ENCODE measurements around the gene PPP2R3B.

Gene PPP2R3B

DNA sequence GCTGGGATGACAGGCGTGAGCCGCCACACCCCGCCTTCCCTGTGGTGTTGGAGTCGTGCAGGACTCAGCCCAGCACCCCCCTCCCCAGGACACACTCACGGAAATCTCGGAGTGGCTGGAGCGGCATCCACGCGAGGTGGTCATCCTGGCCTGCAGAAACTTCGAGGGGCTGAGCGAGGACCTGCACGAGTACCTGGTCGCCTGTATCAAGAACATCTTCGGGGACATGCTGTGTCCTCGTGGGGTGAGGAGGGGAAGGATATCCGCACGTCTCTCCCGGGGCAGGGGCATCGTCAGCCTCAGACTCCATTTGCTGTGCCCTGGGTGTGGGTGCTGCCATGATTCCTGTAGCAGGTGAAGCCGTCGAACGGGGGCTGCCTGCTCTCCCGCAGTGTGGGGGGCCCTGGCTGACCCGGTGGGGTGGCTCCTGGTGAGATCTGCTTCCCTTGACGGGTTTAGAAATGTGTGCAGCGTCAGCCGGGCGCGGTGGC, 95.3 kb downstream of the PPP2R3B start:
- DNase-seq = no peak

DNA sequence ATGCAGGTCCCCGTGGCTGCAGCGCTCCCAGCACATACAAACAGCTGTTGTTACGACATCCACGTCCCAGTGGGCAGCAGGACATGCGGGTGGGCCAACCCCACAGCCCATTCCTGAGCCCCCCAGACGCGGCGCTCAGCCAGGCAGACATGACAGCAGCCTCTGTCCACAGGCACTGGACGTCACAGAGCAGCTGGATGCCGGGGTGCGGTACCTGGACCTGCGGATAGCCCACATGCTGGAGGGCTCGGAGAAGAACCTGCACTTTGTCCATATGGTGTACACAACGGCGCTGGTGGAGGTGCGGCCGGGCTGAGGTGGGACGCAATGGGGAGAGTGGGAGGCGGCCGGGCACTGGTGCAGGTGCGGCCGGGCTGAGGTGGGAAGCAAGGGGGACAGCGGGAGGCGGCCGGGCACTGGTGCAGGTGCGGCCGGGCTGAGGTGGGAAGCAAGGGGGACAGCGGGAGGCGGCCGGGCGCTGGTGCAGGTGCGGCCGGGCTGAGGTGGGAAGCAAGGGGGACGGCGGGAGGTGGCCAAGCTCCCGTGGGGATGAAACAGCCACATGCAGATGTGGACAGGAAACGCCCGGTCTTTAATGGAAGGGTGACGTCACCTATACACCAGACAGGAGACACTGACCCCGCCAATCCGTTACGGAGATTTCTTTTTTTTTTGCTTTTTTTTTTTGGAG, 96.1 kb downstream of the PPP2R3B start:
- DNase-seq = no peak

DNA sequence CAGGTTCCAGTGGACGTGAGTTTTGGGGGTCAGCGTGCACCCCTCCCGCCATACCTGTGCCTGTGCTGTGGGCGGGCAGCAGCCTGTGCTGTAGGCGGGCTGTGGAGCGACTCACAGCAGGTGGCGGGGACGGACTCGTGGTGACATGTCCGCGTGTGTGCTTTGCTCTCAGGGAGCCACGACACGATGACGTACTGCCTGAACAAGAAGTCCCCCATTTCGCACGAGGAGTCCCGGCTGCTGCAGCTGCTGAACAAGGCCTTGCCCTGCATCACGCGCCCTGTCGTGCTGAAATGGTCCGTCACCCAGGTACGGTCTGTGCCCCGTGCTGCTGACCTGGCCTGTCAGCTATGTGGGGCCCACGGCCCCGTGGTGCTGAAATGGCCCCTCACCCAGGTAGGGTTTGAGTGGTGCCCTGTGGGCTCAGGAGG, 98.1 kb downstream of the PPP2R3B start:
- no peak for DNase-seq

DNA sequence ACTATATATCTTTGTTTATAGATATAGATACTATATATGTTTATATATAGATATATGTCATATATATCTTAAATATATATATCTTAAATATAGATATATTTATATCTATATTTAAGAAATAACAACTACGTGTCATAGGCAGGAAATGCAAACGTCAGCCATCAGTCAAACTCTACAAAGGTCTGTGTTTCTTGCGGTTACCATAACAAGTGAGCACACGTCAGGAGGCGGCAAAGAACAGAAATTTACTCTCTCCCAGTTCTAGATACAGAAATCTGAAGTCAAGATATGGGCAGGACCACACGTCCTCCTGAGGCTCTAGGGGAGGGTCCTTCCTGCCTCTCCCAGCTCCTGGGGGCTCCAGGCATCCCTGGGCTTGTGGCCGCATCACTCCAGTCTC, 99.0 kb downstream of the PPP2R3B start:
- no peak for DNase-seq

DNA sequence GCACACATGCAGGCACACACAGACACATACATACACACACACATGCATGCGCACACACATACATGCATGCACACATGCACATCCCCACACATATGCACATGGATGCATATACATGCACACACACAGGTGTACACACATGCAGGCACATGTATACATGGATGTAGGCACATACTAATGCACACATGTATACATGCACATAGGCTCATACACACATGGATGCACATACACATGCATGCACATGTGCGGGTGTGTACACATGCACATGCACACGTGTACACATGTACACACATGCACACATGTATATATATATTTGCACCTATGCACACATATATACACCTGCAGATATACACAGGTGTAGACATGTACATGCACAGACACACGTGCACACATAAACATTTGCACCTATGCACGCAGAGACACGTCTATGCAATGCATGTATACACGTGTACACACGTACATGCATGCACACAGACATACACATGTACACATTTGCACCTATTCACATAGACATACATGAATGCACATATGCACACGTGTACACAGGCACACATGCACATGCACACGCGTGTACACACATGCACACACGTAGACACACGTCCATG, 101.5 kb downstream of the PPP2R3B start:
- DNase-seq = no peak
